ENCODE results near the gene PRRT4. TPM values are rescaled to one million over a fixed set of nuclear protein-coding genes. Genes with fewer than 3 reads are reported as not detected.
A peak's percentile ranks its signal among the peaks of the same experiment; 100 is the strongest.

PRRT4 gene
- total RNA-seq, 1 donor from 2014 or later: not detected

GRCh38 chr7:128323459-128324367 is 37.8 kb downstream of the PRRT4 start:
- Mint-ChIP-seq H3K27ac (no peak overlapping the region), H3K4me3 (no peak overlapping the region), H3K36me3 (ENCODE audit: low read depth) (peaks cover 95% of the 10 kb centered on the region), H3K27me3 (no peaks in the 10 kb centered on the region), H3K9me3 (no peaks in the 10 kb centered on the region), H3K4me1 (no peaks in the 10 kb centered on the region)
- TF ChIP-seq CTCF (IDR thresholded peaks at IDR 0.05): no peak
- no peak for DNase-seq
- CTCF ChIA-PET: interaction anchor here (1.9 kb wide), 1 partner anchor 615 kb away, joined by 7 read pairs; no protein-coding TSS in a partner anchor
- intact Hi-C loops (cut with micrococcal nuclease): no loop called here
- ATAC-seq (ENCODE audit: low read depth): no peak
- POLR2A ChIA-PET: no interaction called here

- no peaks in the 10 kb centered on the region for H3K4me1 Mint-ChIP-seq
- no peak overlapping the region for H3K27ac Mint-ChIP-seq
- intact Hi-C loops (cut with micrococcal nuclease): no loop called here
- H3K9me3 Mint-ChIP-seq: no peaks in the 10 kb centered on the region
- CTCF ChIA-PET: interaction anchor here (1.9 kb wide), 1 partner anchor 615 kb away, joined by 7 read pairs; no protein-coding TSS in a partner anchor
- H3K27me3 Mint-ChIP-seq: no peaks in the 10 kb centered on the region
- peaks cover 93% of the 10 kb centered on the region for H3K36me3 Mint-ChIP-seq (ENCODE audit: low read depth)
- H3K4me3 Mint-ChIP-seq: no peak overlapping the region
- DNase-seq (no peak), ATAC-seq (ENCODE audit: low read depth) (no peak)
- POLR2A ChIA-PET: no interaction called here
- no peak for TF ChIP-seq CTCF (IDR thresholded peaks at IDR 0.05)
Observed at GRCh38 chr7:128323040-128323439, 38.5 kb downstream of the PRRT4 start.

- ATAC-seq (ENCODE audit: low read depth) (peak; percentile 34), DNase-seq (no peak)
- no peaks in the 10 kb centered on the region for H3K4me1 Mint-ChIP-seq
- no peak overlapping the region for H3K4me3 Mint-ChIP-seq
- H3K27me3 Mint-ChIP-seq: no peaks in the 10 kb centered on the region
- H3K36me3 Mint-ChIP-seq (ENCODE audit: low read depth): peaks cover 96% of the 10 kb centered on the region
- ChIA-PET CTCF (interaction anchor here (0.9 to 1.9 kb wide), 2 partner anchors 8 to 614 kb away, joined by 4 to 7 read pairs; no protein-coding TSS in a partner anchor), POLR2A (no interaction called here)
- no peaks in the 10 kb centered on the region for H3K9me3 Mint-ChIP-seq
- H3K27ac Mint-ChIP-seq: no peak overlapping the region
- intact Hi-C loops (cut with micrococcal nuclease): loop anchor here (1.0 kb wide), 1 partner anchor 614 kb away; no protein-coding TSS in a partner anchor
- TF ChIP-seq CTCF (IDR thresholded peaks at IDR 0.05): no peak
Observed at GRCh38 chr7:128322040-128322643, 39.3 kb downstream of the PRRT4 start.

GRCh38 chr7:128321044-128321422 is 40.5 kb downstream of the PRRT4 start:
- Mint-ChIP-seq H3K27me3 (no peaks in the 10 kb centered on the region), H3K36me3 (ENCODE audit: low read depth) (peaks cover 96% of the 10 kb centered on the region), H3K4me3 (no peak overlapping the region), H3K4me1 (no peaks in the 10 kb centered on the region), H3K27ac (no peak overlapping the region), H3K9me3 (no peaks in the 10 kb centered on the region)
- ChIA-PET POLR2A (no interaction called here), CTCF (interaction anchor here (0.9 kb wide), 1 partner anchor 9 kb away, joined by 4 read pairs; no protein-coding TSS in a partner anchor)
- ATAC-seq (ENCODE audit: low read depth): no peak
- no peak for TF ChIP-seq CTCF (IDR thresholded peaks at IDR 0.05)
- intact Hi-C loops (cut with micrococcal nuclease): no loop called here
- DNase-seq: no peak

- Mint-ChIP-seq H3K27me3 (no peaks in the 10 kb centered on the region), H3K27ac (no peak overlapping the region), H3K36me3 (ENCODE audit: low read depth) (peaks cover 92% of the 10 kb centered on the region), H3K9me3 (no peaks in the 10 kb centered on the region), H3K4me3 (no peak overlapping the region), H3K4me1 (no peaks in the 10 kb centered on the region)
- POLR2A ChIA-PET: interaction anchor here (1.1 kb wide), 1 partner anchor 25 kb away, joined by 3 read pairs; the partner anchor contains the start of gene RBM28
- intact Hi-C loops (cut with micrococcal nuclease): no loop called here
- CTCF ChIA-PET: interaction anchor here (0.6 kb wide), 1 partner anchor 69 kb away, joined by 3 read pairs; no protein-coding TSS in a partner anchor
- ATAC-seq (ENCODE audit: low read depth) (no peak), DNase-seq (no peak)
- no peak for TF ChIP-seq CTCF (IDR thresholded peaks at IDR 0.05)
Observed at GRCh38 chr7:128318691-128319090, 42.8 kb downstream of the PRRT4 start.
